GM21381 (cell line): ENCODE data around the gene ATP12A.
A peak's percentile ranks its signal among the peaks of the same experiment; 100 is the strongest.

Experiments
- ATAC-seq: cut with Tn5 transposase; IDR thresholded peaks from one replicate; pipeline ENCODE4 v1.9.1; 2021; ENCODE audit warnings: mild to moderate bottlenecking, moderate library complexity; ENCODE audit not compliant: unreplicated experiment

Gene ATP12A

DNA sequence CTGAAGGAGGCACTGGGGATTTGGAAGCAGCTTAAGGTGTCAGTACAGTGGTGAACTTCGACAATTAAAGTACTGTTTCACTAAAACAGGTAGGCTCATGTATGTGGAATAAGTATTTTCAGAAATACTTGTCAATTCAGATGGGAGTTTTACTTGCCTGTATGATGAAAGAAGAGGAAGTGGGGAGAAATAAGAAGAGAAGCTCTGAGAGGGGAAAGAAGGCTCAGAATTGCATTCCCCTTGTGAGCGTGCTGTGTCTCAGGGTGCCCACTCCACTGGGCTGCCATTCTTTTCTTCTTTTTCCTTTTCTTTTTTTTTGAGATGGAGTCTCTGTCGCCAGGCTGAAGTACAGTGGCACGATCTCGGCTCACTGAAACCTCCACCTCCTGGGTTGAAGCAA lies 45.2 kb downstream of the ATP12A start:
- no peak for ATAC-seq

GRCh38 chr13:24727731-24728601 lies 47.8 kb downstream of the ATP12A start:
- no peak for ATAC-seq

DNA sequence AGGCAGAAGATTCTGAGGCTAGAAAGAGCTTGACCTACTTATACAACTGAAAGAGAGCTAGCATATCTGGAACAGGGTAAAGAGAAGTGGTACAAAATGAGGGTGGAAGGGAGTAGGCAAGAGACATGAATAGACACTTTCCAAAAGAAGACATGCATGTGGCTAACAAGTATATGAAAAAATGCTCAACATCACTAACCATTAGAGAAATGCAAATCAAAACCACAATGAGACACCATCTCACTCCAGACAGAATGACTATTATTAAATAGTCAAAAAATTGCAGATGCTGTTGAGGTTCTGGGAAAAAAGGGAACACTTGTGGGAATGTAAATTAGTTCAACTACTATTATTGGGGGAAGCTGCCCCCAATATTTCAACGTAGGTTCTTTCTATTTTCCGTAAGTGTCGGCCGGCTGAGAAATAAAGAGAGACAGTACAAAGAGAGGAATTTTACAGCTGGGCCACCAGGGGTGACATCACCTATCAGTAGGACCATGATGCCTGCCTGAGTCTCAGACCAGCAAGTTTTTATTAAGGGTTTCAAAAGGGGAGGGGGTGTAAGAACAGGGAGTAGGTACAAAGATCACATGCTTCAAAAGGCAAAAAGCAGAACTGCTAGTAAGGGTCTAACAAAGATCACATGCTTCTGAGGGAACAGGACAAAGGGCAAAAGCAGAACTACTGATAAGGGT lies 50.8 kb downstream of the ATP12A start:
- peak; percentile 75 for ATAC-seq

GRCh38 chr13:24734950-24735349 lies 54.7 kb downstream of the ATP12A start:
- ATAC-seq, result no peak

DNA sequence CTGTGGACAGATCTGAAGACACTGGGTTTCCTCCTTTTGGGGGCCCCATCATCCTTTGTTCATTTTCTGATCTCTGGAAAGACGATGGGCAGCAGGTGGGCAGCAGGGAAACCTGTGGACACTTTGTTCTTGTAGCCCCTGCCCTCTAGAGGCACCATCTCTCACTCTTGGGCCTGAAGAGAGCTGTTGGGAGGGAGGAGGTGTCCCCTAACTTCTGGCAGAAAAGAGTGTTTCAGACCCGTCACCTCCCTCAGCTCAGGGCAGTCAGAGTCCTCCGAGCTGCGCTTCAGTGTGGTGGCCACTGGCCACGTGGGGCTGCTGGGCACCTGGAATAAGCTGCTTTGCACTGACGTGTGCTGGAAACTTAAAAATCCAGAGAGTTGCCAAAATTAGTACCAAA lies 56.8 kb downstream of the ATP12A start:
- ATAC-seq, result no peak

DNA sequence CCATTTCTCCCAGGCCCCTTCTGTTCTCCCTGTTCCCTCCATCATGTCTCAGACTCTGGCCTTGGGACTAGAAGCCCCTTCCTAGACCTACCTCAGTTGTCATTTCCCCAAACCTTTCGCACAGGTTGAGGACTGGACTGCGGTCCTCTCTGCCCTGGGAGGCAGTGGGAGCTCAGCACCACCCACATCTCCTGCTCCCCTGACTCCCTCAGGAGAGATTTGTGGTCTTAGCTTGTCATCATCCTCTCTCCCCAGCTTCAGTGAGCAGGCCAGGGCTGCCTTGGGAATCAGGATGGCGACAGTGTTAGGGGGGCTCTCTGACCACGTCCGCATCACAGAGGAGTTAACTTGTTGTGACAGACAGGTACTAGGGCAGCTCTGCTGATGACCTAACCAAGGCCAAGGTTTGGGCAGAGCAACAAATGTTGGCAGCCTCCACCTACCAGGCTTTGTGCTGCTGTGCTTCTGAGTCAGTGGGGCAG lies 58.2 kb downstream of the ATP12A start:
- ATAC-seq, result no peak

GRCh38 chr13:24740014-24740890 lies 60.0 kb downstream of the ATP12A start:
- no peak for ATAC-seq

DNA sequence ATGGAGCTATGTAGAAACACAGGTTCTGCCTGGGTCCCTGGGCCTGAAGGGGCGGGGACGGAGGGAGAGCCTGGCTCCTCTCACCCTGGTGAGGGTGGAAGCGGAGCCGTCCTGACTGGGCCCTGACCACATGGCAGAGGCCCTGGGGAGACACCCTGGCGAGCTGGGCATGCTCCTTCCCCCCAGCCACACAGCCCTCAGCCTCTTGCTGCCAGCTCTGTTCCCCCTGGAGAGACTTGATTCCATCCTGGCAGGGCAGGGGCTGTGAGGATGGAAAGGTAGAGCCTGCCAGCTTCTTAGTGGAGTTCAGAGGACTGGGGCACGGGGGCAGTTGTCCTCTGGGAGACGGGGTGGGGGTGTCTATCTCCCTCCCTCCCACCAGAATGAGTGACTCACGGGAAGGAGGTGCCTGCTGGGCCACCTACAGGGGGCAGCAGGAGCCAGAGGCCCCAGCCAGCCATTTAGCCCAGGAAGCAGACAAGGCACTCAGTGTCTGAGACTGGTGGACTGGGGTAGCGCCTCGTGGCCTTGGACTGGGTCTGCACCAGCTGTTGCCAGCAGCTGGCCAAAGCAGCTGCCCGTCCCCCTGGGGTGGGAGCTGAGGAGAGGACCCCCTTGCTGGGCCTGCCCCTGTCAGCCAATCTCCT lies 60.9 kb downstream of the ATP12A start:
- no peak for ATAC-seq

GRCh38 chr13:24741791-24742190 lies 61.6 kb downstream of the ATP12A start:
- no peak for ATAC-seq

DNA sequence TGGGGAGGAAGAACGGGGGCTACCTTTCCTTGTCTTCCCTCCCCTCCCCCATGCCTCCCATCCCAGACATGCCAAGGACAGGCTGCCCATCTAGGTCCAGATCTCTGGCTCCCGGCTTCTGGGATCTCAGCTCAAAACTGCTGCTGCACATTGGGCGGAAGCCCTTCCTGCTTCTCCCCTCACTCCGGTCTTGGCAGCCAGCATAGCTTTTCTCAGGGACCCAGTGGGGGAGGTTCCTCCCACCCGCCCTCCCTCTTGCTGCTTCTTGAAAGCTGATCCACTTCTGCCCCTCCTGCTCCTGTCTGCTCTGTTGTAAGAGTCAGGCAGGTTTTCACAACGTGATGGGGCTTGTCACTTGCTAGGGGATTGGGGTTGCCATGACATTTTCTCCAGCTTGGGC lies 62.1 kb downstream of the ATP12A start:
- ATAC-seq, result no peak

DNA sequence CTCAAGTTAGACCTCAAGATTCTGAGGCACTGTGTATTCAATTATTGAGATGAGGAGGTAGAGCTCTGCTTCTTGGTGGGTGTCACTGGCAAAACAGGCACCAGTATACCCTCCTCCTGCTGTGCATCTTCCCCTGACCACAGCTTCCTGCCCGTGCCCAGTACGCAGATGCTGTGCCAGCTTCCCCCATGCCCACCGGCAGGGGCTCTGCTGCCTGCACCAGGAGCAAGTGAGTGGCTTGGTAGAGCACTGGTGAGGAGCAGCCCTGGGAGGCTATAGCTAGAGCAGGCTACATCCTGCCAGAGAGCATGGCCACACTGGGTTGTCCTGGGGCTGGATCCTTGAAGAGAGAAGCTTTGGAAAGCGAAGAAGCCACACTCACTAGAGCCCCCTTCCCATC lies 62.8 kb downstream of the ATP12A start:
- no peak for ATAC-seq

- no peak for ATAC-seq
These were observed 64.0 kb downstream of the ATP12A start for GRCh38 chr13:24744247-24744646.

GRCh38 chr13:24745516-24745860 lies 65.3 kb downstream of the ATP12A start:
- no peak for ATAC-seq

DNA sequence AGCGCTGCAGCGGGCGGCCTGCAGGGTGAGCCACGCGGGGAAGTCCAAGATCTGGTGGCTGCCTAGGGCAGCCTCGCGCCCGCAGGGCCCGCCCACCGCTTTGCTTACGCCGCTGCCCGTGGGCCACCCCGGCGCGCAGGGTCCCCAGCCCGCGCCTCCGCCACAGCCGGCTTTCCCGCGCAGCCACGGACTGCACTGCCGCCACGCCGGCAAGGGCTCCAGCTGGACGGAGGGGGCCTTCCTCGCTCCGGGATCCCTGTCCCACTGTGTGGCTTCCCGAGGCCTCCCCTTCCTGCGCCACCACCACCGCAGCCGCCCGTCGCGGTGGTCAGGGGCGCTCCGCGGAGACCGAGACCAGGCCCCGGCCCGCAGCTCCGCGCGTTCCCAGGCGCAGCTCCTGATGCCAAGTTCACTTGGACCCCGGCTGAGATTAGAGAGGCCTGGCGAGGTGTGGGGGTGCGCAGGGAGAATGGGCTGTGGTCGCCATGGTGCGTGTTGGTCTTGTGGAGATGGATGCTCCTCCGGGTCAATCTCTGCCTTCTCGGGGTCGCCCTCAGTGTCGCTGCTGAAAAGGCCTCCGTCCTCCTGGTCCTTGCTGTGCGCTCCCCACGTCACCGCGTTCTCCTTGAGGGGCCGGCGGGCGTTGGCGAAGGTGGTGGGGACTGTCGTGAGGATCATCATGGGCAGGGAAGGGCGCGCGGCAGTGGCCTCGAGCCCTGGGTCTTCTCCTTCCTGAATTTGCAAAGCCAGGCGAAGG lies 65.8 kb downstream of the ATP12A start:
- no peak for ATAC-seq

GRCh38 chr13:24746618-24747247 lies 66.5 kb downstream of the ATP12A start:
- no peak for ATAC-seq

- no peak for ATAC-seq
These were observed 67.2 kb downstream of the ATP12A start for GRCh38 chr13:24747248-24748060.

GRCh38 chr13:24748061-24748400 lies 67.8 kb downstream of the ATP12A start:
- no peak for ATAC-seq

- ATAC-seq, result no peak
These were observed 79.0 kb downstream of the ATP12A start for GRCh38 chr13:24759197-24759596.
